HFF-Myc (cell line): ENCODE results near the gene VANGL2.

ENCODE experiments used
- DNase-seq: peaks from one replicate; pipeline ENCODE4 v3.0.0-alpha.2; 2011; ENCODE audit warnings: low read depth; ENCODE audit errors: extremely low read depth
- H3K4me3 ChIP-seq: replicated peaks from 2 replicates; pipeline ENCODE4 v1.5.1; 2011; ENCODE audit warnings: low read depth, mild to moderate bottlenecking, control low read depth, low read length
- CTCF ChIP-seq: IDR thresholded peaks from 2 replicates; pipeline ENCODE4 v1.5.1; 2012; ENCODE audit warnings: mild to moderate bottlenecking, low read depth, low read length, control low read depth; ENCODE audit errors: missing control alignments

Gene VANGL2

GRCh38 chr1:160400223-160400645, at the start of gene VANGL2:
Gene VANGL2 (plus strand): TSS chr1:160400564. CDS start chr1:160415838, 15,274 bp downstream.
- no peak for DNase-seq
- no peak for TF ChIP-seq CTCF
- peak within 1 kb of the TSS; percentile 44 for H3K4me3 ChIP-seq

GRCh38 chr1:160351629-160352028, 48.7 kb upstream of the VANGL2 start:
- no peak overlapping the region for H3K4me3 ChIP-seq
- TF ChIP-seq CTCF, result no peak
- no peak for DNase-seq

GRCh38 chr1:160352555-160352954, 47.8 kb upstream of the VANGL2 start:
- H3K4me3 ChIP-seq, result no peak overlapping the region
- TF ChIP-seq CTCF, result no peak
- no peak for DNase-seq

GRCh38 chr1:160353223-160353622, 47.1 kb upstream of the VANGL2 start:
- no peak overlapping the region for H3K4me3 ChIP-seq
- no peak for TF ChIP-seq CTCF
- DNase-seq, result no peak

- TF ChIP-seq CTCF, result peak; percentile 70
- H3K4me3 ChIP-seq, result no peak overlapping the region
- DNase-seq, result no peak
Measured at GRCh38 chr1:160354388-160354985, 45.9 kb upstream of the VANGL2 start.

- H3K4me3 ChIP-seq, result no peak overlapping the region
- TF ChIP-seq CTCF, result no peak
- DNase-seq, result no peak
Measured at GRCh38 chr1:160357286-160358002, 42.9 kb upstream of the VANGL2 start.
